ENCODE data around the gene INPP5A.

The INPP5A gene

DNA sequence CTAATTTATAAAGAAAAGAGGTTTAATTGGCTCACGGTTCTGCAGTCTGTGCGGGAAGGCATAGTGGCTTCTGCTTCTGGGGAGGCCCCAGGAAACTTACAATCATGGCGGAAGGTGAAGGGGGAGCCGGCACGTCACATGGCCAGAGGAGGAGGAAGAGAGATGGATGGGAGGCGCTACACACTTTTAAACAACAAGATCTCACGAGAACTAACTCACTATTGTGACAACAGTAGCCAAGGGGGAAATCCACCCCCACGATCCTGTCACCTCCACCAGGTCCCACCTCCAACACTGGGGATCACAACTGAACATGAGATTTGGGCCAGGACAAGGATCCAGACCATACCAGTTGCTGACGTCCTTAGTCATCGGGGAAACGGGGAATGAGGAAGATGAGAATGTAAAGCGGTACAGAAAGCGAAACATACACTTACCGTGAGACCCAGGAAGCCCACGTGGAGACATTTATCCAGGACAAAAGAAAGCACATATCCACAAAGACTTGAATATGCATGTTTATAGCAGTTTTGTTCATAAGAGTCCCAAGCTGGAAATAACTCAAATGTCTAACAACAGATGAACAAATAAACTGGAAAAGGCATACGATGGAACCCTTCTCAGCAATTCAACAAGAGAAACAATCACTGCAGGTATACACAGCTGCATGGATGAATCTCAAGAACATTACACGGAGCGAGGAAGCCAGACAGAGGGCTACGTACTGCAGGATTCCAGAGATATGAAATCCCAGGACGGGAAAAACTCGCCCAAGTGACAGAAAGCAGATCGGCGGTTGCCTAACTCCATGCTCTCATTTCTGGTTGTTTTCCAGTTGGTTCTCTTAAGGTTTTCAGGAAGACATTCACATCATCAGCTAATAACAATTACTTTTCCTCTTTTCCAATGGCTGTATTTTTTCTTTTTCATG, 26.2 kb upstream of the INPP5A start:
- Mint-ChIP-seq H3K4me1 (no peaks in the 10 kb centered on the region), H3K36me3 (no peaks in the 10 kb centered on the region), H3K9me3 (no peaks in the 10 kb centered on the region), H3K4me3 (no peak overlapping the region), H3K27ac (no peak overlapping the region), H3K27me3 (no peaks in the 10 kb centered on the region)

DNA sequence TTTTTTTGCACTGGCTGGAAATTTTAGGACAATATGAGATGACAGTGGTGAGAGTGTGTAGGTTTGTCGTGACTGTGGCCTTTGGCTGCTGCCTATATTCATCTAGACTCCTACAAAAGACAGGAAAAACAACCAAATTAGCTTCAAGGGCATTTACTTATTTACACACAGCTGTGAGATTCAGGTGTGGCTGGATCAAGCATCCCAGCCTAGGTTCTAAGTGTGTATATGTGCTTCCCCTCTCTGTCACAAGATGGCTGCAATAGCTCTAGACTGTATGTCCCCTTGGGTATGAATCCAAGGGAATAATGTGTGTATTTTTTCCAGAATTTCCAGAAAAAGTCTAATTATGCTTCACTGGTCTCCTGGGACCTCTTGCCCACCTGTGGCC, 25.5 kb upstream of the INPP5A start:
- H3K27me3 Mint-ChIP-seq: no peaks in the 10 kb centered on the region
- no peak overlapping the region for H3K27ac Mint-ChIP-seq
- no peaks in the 10 kb centered on the region for H3K4me1 Mint-ChIP-seq
- H3K4me3 Mint-ChIP-seq: no peak overlapping the region
- no peaks in the 10 kb centered on the region for H3K36me3 Mint-ChIP-seq
- H3K9me3 Mint-ChIP-seq: no peaks in the 10 kb centered on the region

DNA sequence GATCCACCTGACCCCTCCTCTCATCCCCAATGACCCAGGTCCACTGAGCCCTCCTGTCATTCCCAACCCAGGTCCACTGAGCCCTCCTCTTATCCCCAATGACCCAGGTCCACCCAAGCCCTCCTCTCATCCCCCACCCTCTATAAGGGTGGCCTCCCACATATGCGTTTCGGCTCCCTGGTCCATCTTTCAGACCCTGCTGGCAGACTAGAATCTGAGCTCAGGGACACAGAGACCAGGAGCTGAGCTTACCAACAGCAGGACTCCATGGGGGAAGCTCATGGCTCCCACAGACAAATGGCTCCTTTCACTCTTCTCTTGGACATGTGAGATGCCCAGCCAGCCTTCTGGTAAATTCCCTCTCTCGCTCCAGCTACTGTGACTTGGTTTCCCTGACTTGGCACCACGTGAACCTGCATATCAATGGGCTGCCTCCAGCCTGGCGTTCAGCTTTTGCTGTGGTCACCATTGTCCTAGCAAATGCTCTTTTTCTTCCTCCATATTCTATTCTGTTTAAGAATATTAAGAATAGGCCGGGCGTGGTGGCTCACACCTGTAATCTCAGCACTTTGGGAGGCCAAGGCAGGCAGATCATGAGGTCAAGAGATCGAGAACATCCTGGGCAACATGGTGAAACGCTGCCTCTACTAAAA, 24.8 kb upstream of the INPP5A start:
- Mint-ChIP-seq H3K4me3 (no peak overlapping the region), H3K27me3 (no peaks in the 10 kb centered on the region), H3K9me3 (no peaks in the 10 kb centered on the region), H3K36me3 (no peaks in the 10 kb centered on the region), H3K27ac (peak overlapping the region; percentile 31), H3K4me1 (no peaks in the 10 kb centered on the region)

DNA sequence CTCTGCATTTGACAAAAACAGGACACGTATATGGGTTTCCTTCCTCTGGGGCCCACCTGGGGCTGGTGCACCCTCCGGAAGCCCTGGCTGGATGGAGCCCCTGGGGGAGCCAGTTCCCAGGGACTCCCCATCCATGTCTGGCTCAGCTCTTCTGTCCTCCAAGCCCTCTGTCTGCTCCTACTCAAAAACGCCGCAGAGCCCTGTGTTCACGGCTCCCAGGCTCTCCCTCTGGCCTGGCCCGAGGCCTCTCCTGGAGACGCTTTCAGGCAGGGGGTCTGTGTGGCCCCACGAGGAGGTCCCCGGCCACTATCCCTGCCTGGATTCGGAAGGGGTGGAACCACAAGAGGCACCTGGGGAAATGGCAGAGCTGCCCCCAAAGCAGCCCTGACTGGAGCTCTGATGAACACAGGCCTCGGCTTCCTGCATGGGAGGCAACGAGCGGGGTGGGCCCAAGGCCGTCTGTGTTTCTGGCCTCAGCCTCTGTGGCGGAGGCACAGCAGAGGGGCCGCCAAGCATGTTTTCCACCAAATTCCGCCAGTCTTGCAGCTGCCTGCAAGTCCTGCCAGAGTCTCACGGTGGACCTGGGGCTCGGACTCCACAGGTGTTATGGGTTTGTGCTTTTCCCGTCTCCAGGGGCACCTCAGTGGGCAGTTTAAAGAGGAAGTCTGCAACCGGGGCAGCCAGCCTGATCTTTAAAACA, 22.6 kb upstream of the INPP5A start:
- H3K36me3 Mint-ChIP-seq: no peaks in the 10 kb centered on the region
- H3K27me3 Mint-ChIP-seq: no peaks in the 10 kb centered on the region
- H3K27ac Mint-ChIP-seq: no peak overlapping the region
- H3K4me3 Mint-ChIP-seq: no peak overlapping the region
- no peaks in the 10 kb centered on the region for H3K9me3 Mint-ChIP-seq
- no peaks in the 10 kb centered on the region for H3K4me1 Mint-ChIP-seq

DNA sequence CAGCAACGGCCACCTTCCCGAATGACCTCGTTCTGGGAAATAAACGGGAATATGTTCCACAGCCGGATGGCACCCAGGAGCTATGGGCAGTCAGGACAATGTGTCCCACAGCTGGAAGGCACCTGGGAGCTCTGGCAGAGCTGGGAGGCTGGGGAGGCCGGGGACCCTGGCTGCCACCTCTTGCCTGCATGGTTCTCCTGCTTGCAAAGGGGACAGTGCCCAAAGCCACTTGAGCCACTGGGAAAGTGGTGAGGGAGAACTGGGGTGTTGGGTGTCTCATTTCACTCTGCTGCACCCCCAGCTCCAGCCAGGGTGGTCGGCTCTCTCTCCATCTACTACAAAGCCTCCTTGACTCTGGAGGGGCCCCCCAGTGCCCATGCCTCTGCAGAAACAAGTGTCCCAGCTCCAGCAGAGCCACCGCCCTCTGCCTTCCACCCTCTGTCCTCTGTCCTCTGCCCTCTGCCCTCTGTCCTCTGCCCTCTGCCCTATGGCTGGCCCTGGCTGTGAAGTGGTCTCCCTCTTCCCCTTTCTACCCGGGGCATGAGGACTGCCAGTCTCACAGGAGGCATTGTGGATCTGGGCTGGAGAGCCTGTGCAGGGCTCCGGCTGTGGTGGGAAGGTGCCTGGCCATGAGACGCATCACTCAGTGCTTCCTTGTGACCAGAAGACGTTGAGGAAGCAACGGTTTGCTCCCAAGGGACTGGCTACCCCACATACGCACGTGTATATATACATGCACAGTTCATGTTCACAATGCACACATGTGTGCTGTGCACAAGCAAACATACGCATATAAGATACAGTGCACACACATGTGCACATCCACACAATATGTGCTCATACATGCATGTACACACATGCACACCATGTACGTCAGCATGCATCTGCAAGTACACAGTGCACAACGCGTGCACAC, 21.5 kb upstream of the INPP5A start:
- no peak overlapping the region for H3K27ac Mint-ChIP-seq
- no peaks in the 10 kb centered on the region for H3K4me1 Mint-ChIP-seq
- H3K4me3 Mint-ChIP-seq: no peak overlapping the region
- no peaks in the 10 kb centered on the region for H3K9me3 Mint-ChIP-seq
- no peaks in the 10 kb centered on the region for H3K27me3 Mint-ChIP-seq
- H3K36me3 Mint-ChIP-seq: no peaks in the 10 kb centered on the region

DNA sequence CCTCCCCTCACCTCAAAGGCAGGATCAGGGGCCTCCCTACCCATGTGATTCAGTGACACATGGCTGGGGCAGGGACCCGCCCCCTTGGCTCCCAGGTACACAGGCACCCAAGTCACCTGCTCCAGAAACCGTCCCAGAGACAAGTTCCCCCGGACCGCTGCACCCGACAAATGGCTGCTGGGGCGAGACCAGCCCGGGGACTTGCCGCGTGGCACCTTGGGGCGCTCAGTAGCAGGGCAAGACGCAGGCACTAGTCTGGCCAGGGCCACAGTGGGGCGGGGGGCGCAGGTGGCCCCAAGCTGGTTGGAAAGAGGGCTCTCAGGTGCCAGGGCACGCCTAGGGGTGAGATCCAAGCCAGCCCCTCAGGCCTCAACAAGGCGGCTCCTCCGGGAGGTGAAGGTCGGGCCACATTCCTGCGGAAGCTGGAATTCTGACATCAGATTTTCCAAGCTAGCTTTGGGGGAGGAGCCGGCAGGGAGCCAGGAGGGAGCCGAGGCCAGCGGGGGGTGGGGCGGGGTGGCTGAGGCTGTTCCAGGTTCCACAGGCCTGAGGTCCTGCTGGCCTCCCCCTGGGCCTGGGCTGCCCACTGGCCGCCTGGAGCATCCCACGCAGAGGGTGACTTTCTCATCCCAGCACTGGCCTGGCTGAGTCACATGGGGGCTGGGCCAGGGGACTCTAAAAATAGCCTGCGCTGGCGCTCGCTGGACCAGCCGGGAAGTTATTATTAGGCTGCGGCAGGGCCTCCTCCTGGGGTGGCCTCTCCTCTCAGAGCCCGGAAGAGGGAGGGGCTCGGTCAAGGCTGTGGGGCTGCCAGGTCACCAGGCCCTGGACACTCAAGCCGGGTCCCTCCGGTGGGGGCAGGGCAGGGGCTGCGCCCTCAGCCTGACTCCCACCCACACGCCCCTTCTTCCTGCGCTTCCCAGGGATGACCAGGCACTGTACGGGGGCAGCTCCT, 20.5 kb upstream of the INPP5A start:
- H3K27ac Mint-ChIP-seq: no peak overlapping the region
- H3K4me1 Mint-ChIP-seq: no peaks in the 10 kb centered on the region
- no peaks in the 10 kb centered on the region for H3K27me3 Mint-ChIP-seq
- no peaks in the 10 kb centered on the region for H3K9me3 Mint-ChIP-seq
- H3K36me3 Mint-ChIP-seq: no peaks in the 10 kb centered on the region
- no peak overlapping the region for H3K4me3 Mint-ChIP-seq

DNA sequence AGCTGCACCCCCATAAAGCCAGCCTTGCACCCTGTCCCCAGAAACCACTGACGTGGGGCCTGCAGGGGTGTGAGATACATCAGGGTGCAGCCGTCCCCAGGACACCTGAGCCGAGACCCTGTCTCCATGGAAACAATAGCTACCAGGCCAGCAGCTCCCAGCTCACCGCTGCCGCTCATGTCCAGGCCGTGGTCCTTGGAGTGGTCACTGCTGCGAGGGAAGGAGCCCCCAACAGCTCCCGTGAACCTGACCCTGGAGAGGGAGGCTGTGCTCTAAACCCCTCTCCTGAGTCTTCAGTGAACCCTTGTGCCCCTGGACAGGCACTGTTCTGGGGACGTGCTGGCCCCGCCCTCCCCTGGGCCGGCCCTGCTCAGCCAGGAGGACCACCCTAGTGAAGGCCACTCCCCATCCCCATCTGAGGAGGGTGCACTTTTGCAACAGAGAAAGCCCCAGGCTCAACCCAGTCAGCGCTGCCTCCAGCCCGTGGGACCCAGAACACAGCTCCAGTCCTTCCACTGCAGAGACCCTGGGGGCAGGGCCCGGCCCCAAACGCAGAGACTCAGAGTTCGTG, 19.6 kb upstream of the INPP5A start:
- Mint-ChIP-seq H3K9me3 (no peaks in the 10 kb centered on the region), H3K4me3 (no peak overlapping the region), H3K4me1 (no peaks in the 10 kb centered on the region), H3K36me3 (no peaks in the 10 kb centered on the region), H3K27me3 (no peaks in the 10 kb centered on the region), H3K27ac (no peak overlapping the region)

DNA sequence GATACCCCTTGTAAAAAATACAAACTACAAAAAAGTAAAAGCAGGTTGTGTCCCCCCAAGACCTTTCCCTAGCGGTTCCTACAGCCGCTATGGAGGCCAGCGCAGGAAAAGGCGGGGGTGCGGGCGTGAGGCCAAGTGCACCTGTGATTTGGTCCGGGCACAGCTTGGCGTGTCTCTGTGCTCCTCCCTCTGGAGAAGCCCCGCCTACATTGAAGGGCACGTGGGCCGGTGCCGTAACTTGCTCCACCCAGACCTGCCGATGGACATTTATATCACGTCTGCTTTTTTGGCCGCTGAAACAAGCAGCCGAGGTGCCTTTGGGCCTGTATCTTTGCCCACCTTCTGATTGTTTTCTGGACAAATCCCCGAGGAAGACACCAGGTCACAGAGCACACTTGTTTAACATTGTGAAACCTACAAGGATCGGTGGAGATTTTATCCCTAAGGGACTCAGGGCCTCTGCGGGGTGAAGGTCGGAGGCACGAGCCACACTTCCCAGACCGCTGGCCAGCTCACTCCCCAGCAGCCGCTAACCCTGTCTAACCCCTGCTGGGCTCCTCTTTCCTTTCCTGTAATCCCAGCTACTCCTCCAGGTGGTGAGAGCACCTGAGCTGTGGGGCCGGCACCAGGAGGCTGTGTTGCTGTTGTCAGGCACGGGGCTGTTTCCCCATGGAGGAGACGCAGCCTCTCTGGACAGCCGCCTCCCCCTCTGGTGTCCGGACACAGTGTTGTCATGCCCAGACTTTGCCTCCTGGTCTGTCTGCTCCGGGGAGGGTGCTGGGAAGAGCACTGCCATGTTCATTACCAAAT, 18.8 kb upstream of the INPP5A start:
- Mint-ChIP-seq H3K27ac (no peak overlapping the region), H3K36me3 (no peaks in the 10 kb centered on the region), H3K9me3 (no peaks in the 10 kb centered on the region), H3K4me3 (no peak overlapping the region), H3K27me3 (no peaks in the 10 kb centered on the region), H3K4me1 (no peaks in the 10 kb centered on the region)

DNA sequence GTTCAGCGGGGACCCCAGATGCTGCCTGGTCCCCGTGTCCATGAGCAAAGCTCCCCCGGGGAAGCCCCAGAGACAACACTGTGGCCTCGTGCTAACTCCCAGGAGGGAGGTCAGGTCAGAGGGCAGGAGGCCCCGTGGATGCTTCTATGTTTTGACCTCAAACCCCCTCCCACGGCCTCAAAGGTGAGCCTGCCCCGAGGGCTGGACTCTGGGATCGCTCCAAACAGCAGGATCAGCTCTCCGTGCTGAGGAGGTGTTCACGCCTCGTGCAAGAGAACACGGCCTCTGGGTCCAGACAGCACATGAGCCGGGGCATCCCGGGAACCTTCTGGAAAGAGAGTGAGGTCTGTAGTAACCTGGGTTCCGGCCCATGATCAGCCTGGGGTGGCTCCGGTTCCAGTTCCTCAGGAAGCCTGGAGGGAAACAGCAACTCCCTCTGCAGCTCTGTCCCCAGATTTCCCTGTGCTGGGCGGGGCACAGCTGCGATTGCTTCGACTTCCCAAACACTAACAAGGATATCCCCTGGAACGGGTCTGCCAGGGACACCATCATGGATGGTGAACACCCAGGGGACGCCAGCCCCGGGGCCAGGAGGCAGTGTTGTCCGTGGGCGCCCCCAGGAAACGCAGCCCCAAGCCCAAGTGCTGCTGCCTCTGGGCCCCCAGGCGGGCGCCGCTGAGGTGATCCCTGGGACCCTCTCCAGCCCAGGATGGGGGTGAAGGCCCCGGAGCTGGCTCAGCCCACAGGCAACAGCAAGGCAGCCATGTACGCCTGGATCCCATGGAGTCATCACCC, 18.0 kb upstream of the INPP5A start:
- Mint-ChIP-seq H3K4me1 (no peaks in the 10 kb centered on the region), H3K36me3 (no peaks in the 10 kb centered on the region), H3K4me3 (no peak overlapping the region), H3K27ac (no peak overlapping the region), H3K9me3 (no peaks in the 10 kb centered on the region), H3K27me3 (no peaks in the 10 kb centered on the region)

DNA sequence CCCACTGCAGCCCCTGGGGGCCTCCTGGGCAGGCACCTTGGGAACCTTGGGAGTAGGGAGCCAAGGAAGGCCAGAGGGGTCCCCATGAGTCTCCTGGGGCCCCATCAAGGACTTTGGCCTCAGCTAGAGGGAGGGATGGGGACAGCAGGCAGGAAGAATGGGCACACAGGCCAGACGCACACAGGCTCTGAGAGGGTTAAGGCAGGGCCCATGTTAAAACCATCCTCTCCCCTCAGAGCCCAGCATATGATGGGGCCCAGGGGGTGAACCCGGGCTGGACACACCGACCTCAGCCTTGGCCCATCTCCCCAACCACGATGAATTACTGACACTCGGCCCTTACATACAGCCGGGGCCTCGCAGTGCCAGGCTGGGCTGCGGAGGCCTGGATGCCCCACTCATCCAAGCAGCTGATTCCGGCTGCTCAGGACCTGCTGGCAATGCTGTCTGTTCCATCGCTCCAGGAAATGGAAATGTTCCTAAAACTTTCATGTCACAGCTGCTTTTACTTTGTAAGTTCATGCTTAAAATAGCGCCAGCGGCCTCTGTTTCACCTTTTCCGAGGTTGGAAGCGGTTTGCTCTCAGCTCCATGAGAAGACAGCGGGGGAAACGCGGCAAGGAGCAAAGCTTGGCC, 17.3 kb upstream of the INPP5A start:
- Mint-ChIP-seq H3K4me3 (no peak overlapping the region), H3K36me3 (no peaks in the 10 kb centered on the region), H3K9me3 (no peaks in the 10 kb centered on the region), H3K27me3 (no peaks in the 10 kb centered on the region), H3K4me1 (no peaks in the 10 kb centered on the region), H3K27ac (no peak overlapping the region)

DNA sequence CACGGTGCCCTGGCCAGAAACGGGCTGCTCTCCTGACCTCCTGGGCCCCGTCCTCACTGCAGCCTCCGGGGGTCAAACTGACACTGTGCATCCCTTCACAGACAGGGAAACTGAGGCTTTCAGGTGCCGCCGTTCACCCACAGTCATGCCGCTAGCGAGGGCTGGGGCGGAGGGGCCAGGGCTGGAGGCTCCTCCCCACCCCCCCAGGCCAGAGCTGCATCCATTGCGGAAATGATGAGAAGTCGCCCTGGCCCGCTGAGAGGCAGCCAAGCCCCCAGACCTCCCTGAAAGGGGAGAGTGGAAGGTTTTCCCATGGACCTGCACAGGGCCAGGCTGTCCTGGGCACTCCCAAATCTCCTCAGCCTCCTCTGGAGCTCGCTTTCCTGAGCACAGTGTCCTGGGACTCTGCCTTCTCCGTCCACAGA, 16.5 kb upstream of the INPP5A start:
- no peaks in the 10 kb centered on the region for H3K4me1 Mint-ChIP-seq
- no peaks in the 10 kb centered on the region for H3K27me3 Mint-ChIP-seq
- H3K27ac Mint-ChIP-seq: no peak overlapping the region
- H3K36me3 Mint-ChIP-seq: no peaks in the 10 kb centered on the region
- no peak overlapping the region for H3K4me3 Mint-ChIP-seq
- H3K9me3 Mint-ChIP-seq: no peaks in the 10 kb centered on the region

DNA sequence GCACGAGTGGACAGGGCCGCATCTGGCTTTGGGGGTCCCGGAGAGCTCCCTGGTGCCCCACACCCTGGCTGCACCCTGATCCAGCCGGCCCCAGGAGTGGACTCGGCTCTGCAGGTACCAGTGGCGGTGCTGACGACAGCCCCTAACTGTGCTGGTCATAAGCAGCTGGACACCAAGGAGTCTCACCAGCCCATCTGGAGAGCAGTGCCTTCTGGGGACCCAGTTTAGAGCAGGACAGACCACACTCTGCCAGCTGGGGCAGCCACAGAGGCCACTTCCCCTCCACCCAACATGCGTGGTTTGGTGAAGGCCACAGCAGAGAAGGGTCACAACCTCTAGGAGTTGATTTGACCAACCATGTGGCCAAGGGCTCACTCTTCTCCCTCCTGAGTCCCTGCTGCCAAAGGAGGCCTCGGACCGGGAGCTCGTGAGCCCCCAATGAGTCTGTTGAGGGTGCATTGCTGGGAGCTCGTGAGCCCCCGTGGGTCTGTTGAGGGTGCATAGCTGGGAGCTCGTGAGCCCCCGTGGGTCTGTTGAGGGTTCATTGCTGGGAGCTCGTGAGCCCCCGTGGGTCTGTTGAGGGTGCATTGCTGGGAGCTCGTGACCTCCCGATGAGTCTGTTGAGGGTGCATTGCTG, 16.0 kb upstream of the INPP5A start:
- Mint-ChIP-seq H3K27ac (no peak overlapping the region), H3K36me3 (no peaks in the 10 kb centered on the region), H3K9me3 (no peaks in the 10 kb centered on the region), H3K4me1 (no peaks in the 10 kb centered on the region), H3K4me3 (no peak overlapping the region), H3K27me3 (no peaks in the 10 kb centered on the region)
